GM23338 (cell line): ENCODE measurements around the gene BCHE. TPM values are rescaled to one million over a fixed set of nuclear protein-coding genes. Genes with fewer than 3 reads are reported as not detected.

ENCODE experiments used
- ATAC-seq: fragments of 200-7000 bp; cut with Tn5 transposase; 3 replicates; pipeline ENCODE4 v1.9.1; 2020
- DNase-seq: peaks from one replicate; pipeline ENCODE4 v3.0.0-alpha.2; 2015; ENCODE audit warnings: low spot score
- H2AFZ ChIP-seq: fragments of 200-600 bp; sonication (generic); 2 replicates; pipeline ENCODE4 v1.8.0; 2016; ENCODE audit warnings: antibody characterized with exemption, mild to moderate bottlenecking, moderate library complexity
- H3F3A ChIP-seq: fragments of 200-600 bp; sonication (generic); replicated peaks from 2 replicates; pipeline ENCODE4 v1.8.0; 2017; ENCODE audit warnings: antibody characterized with exemption, mixed run types, low read depth
- H3K27ac ChIP-seq: fragments of 200-600 bp; sonication (generic); 2 replicates; pipeline ENCODE4 v1.6.1; 2016; ENCODE audit warnings: low read depth
- H3K27me3 ChIP-seq: fragments of 200-600 bp; sonication (generic); 2 replicates; pipeline ENCODE4 v1.8.0; 2016; ENCODE audit warnings: mild to moderate bottlenecking, mixed run types, moderate library complexity; ENCODE audit not compliant: insufficient read depth
- H3K36me3 ChIP-seq: fragments of 200-600 bp; sonication (generic); 2 replicates; pipeline ENCODE4 v1.8.0; 2016; ENCODE audit warnings: mild to moderate bottlenecking; ENCODE audit not compliant: insufficient read depth
- H3K4me1 ChIP-seq: fragments of 200-600 bp; sonication (generic); 2 replicates; pipeline ENCODE4 v1.8.0; 2016; ENCODE audit warnings: mild to moderate bottlenecking, moderate library complexity; ENCODE audit not compliant: insufficient read depth
- H3K4me2 ChIP-seq: fragments of 200-600 bp; sonication (generic); 2 replicates; pipeline ENCODE4 v1.7.1; 2017; ENCODE audit warnings: mixed run types
- H3K4me3 ChIP-seq: fragments of 200-600 bp; sonication (generic); 2 replicates; pipeline ENCODE4 v1.6.1; 2016; ENCODE audit warnings: mixed run types
- H3K79me2 ChIP-seq: fragments of 200-600 bp; sonication (generic); replicated peaks from 2 replicates; pipeline ENCODE4 v1.8.0; 2017; ENCODE audit warnings: mild to moderate bottlenecking; ENCODE audit not compliant: insufficient read depth
- H3K9me2 ChIP-seq: fragments of 200-600 bp; sonication (generic); 2 replicates; pipeline ENCODE4 v1.8.0; 2017; ENCODE audit not compliant: insufficient read depth
- H4K20me1 ChIP-seq: fragments of 200-600 bp; sonication (generic); replicated peaks from 2 replicates; pipeline ENCODE4 v1.8.0; 2017; ENCODE audit warnings: mild to moderate bottlenecking; ENCODE audit not compliant: insufficient read depth
- H3K27ac Mint-ChIP-seq: 2 replicates; pipeline ENCODE4 v1.8.0; 2020; ENCODE audit warnings: inconsistent platforms, mild to moderate bottlenecking, moderate library complexity, mixed read lengths
- H3K27me3 Mint-ChIP-seq: 3 replicates; pipeline ENCODE4 v1.8.0; 2022; ENCODE audit warnings: low read depth, mild to moderate bottlenecking, moderate library complexity, mixed read lengths, inconsistent platforms; ENCODE audit not compliant: insufficient read depth, poor library complexity
- H3K36me3 Mint-ChIP-seq: 3 replicates; pipeline ENCODE4 v1.8.0; 2021; ENCODE audit warnings: low read depth, mild to moderate bottlenecking, inconsistent platforms, moderate library complexity, mixed read lengths
- H3K4me1 Mint-ChIP-seq: 3 replicates; pipeline ENCODE4 v1.8.0; 2020; ENCODE audit warnings: mild to moderate bottlenecking, inconsistent platforms, mixed read lengths
- H3K4me3 Mint-ChIP-seq: 3 replicates; pipeline ENCODE4 v1.8.0; 2021; ENCODE audit warnings: moderate library complexity, mild to moderate bottlenecking, inconsistent platforms, mixed read lengths
- H3K9me3 Mint-ChIP-seq: 3 replicates; pipeline ENCODE4 v1.8.0; 2020; ENCODE audit warnings: moderate library complexity, mild to moderate bottlenecking, inconsistent platforms, mixed read lengths
- EZH2phosphoT487 ChIP-seq: fragments of 200-600 bp; sonication (generic); IDR thresholded peaks from one replicate; pipeline ENCODE4 v1.8.1; 2018; ENCODE audit warnings: antibody characterized with exemption; ENCODE audit not compliant: unreplicated experiment
- NANOG ChIP-seq: IDR thresholded peaks from 2 replicates; pipeline ENCODE4 v1.6.1; 2016; ENCODE audit warnings: antibody characterized with exemption, borderline replicate concordance
- STAT1 ChIP-seq: IDR thresholded peaks from one replicate; pipeline ENCODE4 v1.6.1; 2016; ENCODE audit warnings: antibody characterized with exemption; ENCODE audit not compliant: unreplicated experiment
- ZNF114 ChIP-seq: fragments of 250-450 bp; sonication (Bioruptor Pico); IDR thresholded peaks from 2 replicates; pipeline ENCODE4 v1.5.0; 2020; ENCODE audit warnings: mild to moderate bottlenecking, moderate library complexity
- polyA plus RNA-seq: library from polyadenylated mRNA; unstranded; fragments of >200 nt; fragmentation: Nextera tagmentation; extraction: Ambion mirVana; gene quantifications from 2 replicates; pipeline ENCODE4 v1.2.1, GENCODE V29; 2016
- total RNA-seq: library from RNA; depleted of rRNA; stranded (reverse); fragments of >200 nt; shearing (Covaris generic); gene quantifications from 2 replicates; pipeline ENCODE4 v1.2.3, GENCODE V29; 2014
- TF ChIP-seq, protein P1 (sequence below), 2 experiments: fragments of 200-600 bp in 1 of 2; sonication (generic) in 1 of 2; conservative IDR thresholded peaks; 2 replicates each; pipeline versions ENCODE4 v1.5.1 to v1.6.1; 2016 to 2017; ENCODE audit warnings: antibody characterized with exemption in 2 of 2, low read depth in 2 of 2, mild to moderate bottlenecking in 2 of 2, moderate library complexity in 1 of 2
- TF ChIP-seq, protein P2 (sequence below): IDR thresholded peaks from 2 replicates; pipeline ENCODE4 v1.6.1; 2016; ENCODE audit warnings: antibody characterized with exemption
- TF ChIP-seq, protein P3 (sequence below): fragments of 250-450 bp; sonication (Bioruptor Pico); IDR thresholded peaks from 2 replicates; pipeline ENCODE4 v1.5.0; 2020; ENCODE audit warnings: mild to moderate bottlenecking, moderate library complexity

BCHE gene
- total and polyA plus RNA-seq, 2 experiments from 2014 or later = 0.73 to 1.1 TPM

DNA sequence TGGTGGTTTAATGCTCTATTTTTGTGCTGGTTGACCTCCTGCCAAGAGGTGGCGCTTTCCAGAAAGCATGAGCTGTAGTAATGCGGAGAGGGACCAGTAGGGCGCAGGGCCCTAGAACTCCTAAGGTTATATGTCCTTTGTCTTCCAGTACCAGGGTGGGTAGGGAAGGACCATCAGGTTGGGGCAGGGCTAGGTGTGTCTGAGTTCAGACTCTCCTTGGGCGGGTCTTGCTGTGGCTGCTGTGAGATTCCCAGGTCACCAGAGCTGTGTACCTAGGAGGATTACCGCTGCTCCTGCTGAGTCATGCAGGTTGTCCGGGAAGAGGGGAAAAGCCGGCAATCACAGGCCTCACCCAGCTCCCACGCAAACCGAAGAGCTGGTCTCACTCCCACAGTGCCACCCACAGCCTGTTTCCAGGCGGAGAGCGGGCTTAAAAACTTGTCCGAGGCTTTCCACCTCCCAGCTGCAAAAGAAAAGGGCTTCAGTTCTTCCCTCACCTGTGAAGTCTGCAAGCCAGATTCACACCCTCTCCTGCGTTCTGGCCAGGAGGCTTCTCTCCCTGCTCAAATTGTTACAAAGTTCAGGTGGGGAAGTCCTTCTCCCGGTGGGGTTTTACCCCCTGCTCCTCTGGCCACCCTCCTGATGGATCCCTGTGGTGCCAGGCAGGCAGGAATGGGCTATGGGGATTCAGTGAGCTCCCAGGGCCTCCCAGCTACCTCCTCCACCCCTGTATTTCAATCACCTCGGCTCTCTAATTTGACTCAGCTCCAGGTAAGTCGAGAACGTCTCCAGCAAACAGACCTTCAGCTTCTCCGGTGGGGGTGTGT, 37.7 kb upstream of the BCHE start:
- DNase-seq (peak; percentile 33), ATAC-seq (peak; percentile 28; the same call in 1 of the 3 replicates)
- Mint-ChIP-seq H3K4me1 (no peaks in the 10 kb centered on the region), H3K27me3 (no peaks in the 10 kb centered on the region), H3K27ac (no peak overlapping the region), H3K9me3 (peaks cover 16% of the 10 kb centered on the region; the same call in 2 of the 3 replicates), H3K4me3 (no peak overlapping the region), H3K36me3 (peaks cover 9% of the 10 kb centered on the region; the same call in 1 of the 3 replicates)
- Histone ChIP-seq H3K79me2 (no peaks in the 10 kb centered on the region), H4K20me1 (no peaks in the 10 kb centered on the region), H3K27me3 (no peaks in the 10 kb centered on the region), H3K4me2 (no peak overlapping the region), H2AFZ (peak overlapping the region; percentile 63; the same call in 1 of the 2 replicates), H3K36me3 (0 out of 2 replicates have a peak, but pooled peaks cover 4% of the 10 kb centered on the region), H3K27ac (no peak overlapping the region), H3K4me3 (no peak overlapping the region), H3F3A (no peaks in the 10 kb centered on the region), H3K4me1 (no peaks in the 10 kb centered on the region), H3K9me2 (peaks cover 7% of the 10 kb centered on the region; the same call in 1 of the 2 replicates)
- TF ChIP-seq, protein P1, sequence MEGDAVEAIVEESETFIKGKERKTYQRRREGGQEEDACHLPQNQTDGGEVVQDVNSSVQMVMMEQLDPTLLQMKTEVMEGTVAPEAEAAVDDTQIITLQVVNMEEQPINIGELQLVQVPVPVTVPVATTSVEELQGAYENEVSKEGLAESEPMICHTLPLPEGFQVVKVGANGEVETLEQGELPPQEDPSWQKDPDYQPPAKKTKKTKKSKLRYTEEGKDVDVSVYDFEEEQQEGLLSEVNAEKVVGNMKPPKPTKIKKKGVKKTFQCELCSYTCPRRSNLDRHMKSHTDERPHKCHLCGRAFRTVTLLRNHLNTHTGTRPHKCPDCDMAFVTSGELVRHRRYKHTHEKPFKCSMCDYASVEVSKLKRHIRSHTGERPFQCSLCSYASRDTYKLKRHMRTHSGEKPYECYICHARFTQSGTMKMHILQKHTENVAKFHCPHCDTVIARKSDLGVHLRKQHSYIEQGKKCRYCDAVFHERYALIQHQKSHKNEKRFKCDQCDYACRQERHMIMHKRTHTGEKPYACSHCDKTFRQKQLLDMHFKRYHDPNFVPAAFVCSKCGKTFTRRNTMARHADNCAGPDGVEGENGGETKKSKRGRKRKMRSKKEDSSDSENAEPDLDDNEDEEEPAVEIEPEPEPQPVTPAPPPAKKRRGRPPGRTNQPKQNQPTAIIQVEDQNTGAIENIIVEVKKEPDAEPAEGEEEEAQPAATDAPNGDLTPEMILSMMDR (conservative IDR thresholded peaks at IDR 0.05; ENCODE audit: low read depth in 2 of 2) = peak; percentile 35 to 50
- TF ChIP-seq STAT1 = no peak
- TF ChIP-seq NANOG = no peak
- TF ChIP-seq, protein P2, sequence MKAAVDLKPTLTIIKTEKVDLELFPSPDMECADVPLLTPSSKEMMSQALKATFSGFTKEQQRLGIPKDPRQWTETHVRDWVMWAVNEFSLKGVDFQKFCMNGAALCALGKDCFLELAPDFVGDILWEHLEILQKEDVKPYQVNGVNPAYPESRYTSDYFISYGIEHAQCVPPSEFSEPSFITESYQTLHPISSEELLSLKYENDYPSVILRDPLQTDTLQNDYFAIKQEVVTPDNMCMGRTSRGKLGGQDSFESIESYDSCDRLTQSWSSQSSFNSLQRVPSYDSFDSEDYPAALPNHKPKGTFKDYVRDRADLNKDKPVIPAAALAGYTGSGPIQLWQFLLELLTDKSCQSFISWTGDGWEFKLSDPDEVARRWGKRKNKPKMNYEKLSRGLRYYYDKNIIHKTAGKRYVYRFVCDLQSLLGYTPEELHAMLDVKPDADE = no peak

DNA sequence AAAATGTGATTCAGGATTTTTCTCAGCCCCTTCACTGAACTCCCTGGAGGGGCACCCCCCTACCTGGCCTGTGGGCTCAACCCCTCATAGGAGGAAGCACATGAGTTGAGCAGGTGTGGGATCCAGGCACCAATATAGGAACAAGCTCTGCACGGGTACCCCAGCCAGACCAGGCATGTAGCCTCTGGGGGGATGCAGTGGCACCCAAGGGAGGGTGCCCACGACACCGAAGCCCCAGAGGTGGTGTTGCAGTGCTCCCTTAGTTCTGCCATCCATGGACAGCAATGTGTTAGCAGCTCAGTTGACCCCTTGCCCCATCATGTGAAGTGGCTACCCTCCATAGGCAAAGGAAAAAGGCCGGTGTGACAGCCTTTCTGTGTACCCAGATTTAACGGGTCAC, 30.9 kb upstream of the BCHE start:
- Mint-ChIP-seq H3K27me3 (no peaks in the 10 kb centered on the region), H3K4me3 (no peak overlapping the region), H3K27ac (no peak overlapping the region), H3K4me1 (no peaks in the 10 kb centered on the region), H3K9me3 (peaks cover 15% of the 10 kb centered on the region), H3K36me3 (no peaks in the 10 kb centered on the region)
- no peak overlapping the region for H3K4me2 ChIP-seq
- H4K20me1 ChIP-seq = no peaks in the 10 kb centered on the region
- no peaks in the 10 kb centered on the region for H3F3A ChIP-seq
- H3K4me3 ChIP-seq = no peak overlapping the region
- ATAC-seq (no peak), DNase-seq (no peak)
- H3K27ac ChIP-seq = no peak overlapping the region
- H2AFZ ChIP-seq = no peak overlapping the region
- no peaks in the 10 kb centered on the region for H3K27me3 ChIP-seq
- 0 out of 2 replicates have a peak, but pooled peaks cover 4% of the 10 kb centered on the region for H3K36me3 ChIP-seq
- no peaks in the 10 kb centered on the region for H3K4me1 ChIP-seq
- H3K9me2 ChIP-seq = no peaks in the 10 kb centered on the region
- no peaks in the 10 kb centered on the region for H3K79me2 ChIP-seq
- TF ChIP-seq NANOG (no peak), ZNF114 (CRISPR knock-in tag) (no peak), EZH2phosphoT487 (no peak)
- TF ChIP-seq, protein P3, sequence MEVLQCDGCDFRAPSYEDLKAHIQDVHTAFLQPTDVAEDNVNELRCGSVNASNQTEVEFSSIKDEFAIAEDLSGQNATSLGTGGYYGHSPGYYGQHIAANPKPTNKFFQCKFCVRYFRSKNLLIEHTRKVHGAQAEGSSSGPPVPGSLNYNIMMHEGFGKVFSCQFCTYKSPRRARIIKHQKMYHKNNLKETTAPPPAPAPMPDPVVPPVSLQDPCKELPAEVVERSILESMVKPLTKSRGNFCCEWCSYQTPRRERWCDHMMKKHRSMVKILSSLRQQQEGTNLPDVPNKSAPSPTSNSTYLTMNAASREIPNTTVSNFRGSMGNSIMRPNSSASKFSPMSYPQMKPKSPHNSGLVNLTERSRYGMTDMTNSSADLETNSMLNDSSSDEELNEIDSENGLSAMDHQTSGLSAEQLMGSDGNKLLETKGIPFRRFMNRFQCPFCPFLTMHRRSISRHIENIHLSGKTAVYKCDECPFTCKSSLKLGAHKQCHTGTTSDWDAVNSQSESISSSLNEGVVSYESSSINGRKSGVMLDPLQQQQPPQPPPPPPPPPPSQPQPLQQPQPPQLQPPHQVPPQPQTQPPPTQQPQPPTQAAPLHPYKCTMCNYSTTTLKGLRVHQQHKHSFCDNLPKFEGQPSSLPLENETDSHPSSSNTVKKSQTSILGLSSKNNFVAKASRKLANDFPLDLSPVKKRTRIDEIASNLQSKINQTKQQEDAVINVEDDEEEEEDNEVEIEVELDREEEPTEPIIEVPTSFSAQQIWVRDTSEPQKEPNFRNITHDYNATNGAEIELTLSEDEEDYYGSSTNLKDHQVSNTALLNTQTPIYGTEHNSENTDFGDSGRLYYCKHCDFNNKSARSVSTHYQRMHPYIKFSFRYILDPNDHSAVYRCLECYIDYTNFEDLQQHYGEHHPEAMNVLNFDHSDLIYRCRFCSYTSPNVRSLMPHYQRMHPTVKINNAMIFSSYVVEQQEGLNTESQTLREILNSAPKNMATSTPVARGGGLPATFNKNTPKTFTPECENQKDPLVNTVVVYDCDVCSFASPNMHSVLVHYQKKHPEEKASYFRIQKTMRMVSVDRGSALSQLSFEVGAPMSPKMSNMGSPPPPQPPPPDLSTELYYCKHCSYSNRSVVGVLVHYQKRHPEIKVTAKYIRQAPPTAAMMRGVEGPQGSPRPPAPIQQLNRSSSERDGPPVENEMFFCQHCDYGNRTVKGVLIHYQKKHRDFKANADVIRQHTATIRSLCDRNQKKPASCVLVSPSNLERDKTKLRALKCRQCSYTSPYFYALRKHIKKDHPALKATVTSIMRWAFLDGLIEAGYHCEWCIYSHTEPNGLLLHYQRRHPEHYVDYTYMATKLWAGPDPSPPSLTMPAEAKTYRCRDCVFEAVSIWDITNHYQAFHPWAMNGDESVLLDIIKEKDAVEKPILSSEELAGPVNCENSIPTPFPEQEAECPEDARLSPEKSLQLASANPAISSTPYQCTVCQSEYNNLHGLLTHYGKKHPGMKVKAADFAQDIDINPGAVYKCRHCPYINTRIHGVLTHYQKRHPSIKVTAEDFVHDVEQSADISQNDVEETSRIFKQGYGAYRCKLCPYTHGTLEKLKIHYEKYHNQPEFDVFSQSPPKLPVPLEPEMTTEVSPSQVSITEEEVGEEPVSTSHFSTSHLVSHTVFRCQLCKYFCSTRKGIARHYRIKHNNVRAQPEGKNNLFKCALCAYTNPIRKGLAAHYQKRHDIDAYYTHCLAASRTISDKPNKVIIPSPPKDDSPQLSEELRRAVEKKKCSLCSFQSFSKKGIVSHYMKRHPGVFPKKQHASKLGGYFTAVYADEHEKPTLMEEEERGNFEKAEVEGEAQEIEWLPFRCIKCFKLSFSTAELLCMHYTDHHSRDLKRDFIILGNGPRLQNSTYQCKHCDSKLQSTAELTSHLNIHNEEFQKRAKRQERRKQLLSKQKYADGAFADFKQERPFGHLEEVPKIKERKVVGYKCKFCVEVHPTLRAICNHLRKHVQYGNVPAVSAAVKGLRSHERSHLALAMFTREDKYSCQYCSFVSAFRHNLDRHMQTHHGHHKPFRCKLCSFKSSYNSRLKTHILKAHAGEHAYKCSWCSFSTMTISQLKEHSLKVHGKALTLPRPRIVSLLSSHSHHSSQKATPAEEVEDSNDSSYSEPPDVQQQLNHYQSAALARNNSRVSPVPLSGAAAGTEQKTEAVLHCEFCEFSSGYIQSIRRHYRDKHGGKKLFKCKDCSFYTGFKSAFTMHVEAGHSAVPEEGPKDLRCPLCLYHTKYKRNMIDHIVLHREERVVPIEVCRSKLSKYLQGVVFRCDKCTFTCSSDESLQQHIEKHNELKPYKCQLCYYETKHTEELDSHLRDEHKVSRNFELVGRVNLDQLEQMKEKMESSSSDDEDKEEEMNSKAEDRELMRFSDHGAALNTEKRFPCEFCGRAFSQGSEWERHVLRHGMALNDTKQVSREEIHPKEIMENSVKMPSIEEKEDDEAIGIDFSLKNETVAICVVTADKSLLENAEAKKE (CRISPR knock-in tag) = no peak
- TF ChIP-seq, protein P2 = no peak
